ENCODE results near the gene TMEM196. TPM values are rescaled to one million over a fixed set of nuclear protein-coding genes. Genes with fewer than 3 reads are reported as not detected.
A peak's percentile ranks its signal among the peaks of the same experiment; 100 is the strongest.

TMEM196 gene
- total RNA-seq, 1 donor from 2014 or later, result not detected

- ATAC-seq, result no peak
These were observed 44.7 kb downstream of the TMEM196 start for GRCh38 chr7:19728716-19729115.

DNA sequence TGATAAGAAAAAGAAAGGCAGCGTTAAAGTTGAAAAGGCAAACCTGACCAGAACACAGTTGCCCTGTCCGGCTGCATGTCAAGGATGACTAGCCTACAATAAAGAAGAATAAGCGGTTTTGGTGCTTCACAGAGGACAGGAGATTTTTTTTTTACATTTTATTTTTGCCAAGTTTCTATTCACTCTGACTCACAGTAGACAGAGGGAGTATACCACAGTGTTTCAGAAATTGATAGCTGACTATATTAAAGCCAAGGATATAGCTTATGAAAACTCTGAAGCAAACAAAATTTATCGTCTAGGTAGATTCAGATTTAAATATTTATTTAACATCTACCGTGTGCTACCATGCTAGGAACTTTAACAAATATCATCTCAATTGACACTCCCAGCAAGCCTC is 47.6 kb downstream of the TMEM196 start:
- TF ChIP-seq, protein P1, sequence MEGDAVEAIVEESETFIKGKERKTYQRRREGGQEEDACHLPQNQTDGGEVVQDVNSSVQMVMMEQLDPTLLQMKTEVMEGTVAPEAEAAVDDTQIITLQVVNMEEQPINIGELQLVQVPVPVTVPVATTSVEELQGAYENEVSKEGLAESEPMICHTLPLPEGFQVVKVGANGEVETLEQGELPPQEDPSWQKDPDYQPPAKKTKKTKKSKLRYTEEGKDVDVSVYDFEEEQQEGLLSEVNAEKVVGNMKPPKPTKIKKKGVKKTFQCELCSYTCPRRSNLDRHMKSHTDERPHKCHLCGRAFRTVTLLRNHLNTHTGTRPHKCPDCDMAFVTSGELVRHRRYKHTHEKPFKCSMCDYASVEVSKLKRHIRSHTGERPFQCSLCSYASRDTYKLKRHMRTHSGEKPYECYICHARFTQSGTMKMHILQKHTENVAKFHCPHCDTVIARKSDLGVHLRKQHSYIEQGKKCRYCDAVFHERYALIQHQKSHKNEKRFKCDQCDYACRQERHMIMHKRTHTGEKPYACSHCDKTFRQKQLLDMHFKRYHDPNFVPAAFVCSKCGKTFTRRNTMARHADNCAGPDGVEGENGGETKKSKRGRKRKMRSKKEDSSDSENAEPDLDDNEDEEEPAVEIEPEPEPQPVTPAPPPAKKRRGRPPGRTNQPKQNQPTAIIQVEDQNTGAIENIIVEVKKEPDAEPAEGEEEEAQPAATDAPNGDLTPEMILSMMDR (IDR thresholded peaks at IDR 0.05), result no peak

More at GRCh38 chr7:19728716-19729115, 44.7 kb downstream of the TMEM196 start:
- Histone ChIP-seq H3K36me3 (no peaks in the 10 kb centered on the region), H3K27me3 (no peaks in the 10 kb centered on the region), H3K4me1 (no peaks in the 10 kb centered on the region), H3K9me3 (no peaks in the 10 kb centered on the region), H3K27ac (no peak overlapping the region), H3K4me3 (no peak overlapping the region)
- no peak for DNase-seq
- intact Hi-C loops (cut with DNase I), result no loop called here
- TF ChIP-seq, protein P1 (IDR thresholded peaks at IDR 0.05), result no peak

GRCh38 chr7:19715499-19715898 is 57.9 kb downstream of the TMEM196 start:
- H3K4me3 ChIP-seq, result no peak overlapping the region
- H3K27ac ChIP-seq, result no peak overlapping the region
- H3K27me3 ChIP-seq, result no peaks in the 10 kb centered on the region
- intact Hi-C loops (cut with DNase I), result no loop called here
- no peaks in the 10 kb centered on the region for H3K36me3 ChIP-seq
- TF ChIP-seq, protein P1 (IDR thresholded peaks at IDR 0.05), result no peak
- no peak for DNase-seq
- H3K9me3 ChIP-seq, result no peaks in the 10 kb centered on the region
- no peak for ATAC-seq
- H3K4me1 ChIP-seq, result no peaks in the 10 kb centered on the region

More for the DNA sequence above, 47.6 kb downstream of the TMEM196 start:
- DNase-seq, result no peak
- no peaks in the 10 kb centered on the region for H3K4me1 ChIP-seq
- H3K9me3 ChIP-seq, result no peaks in the 10 kb centered on the region
- no peaks in the 10 kb centered on the region for H3K36me3 ChIP-seq
- no peak overlapping the region for H3K27ac ChIP-seq
- H3K27me3 ChIP-seq, result peaks cover 3% of the 10 kb centered on the region
- ATAC-seq, result no peak
- intact Hi-C loops (cut with DNase I), result no loop called here
- no peak overlapping the region for H3K4me3 ChIP-seq

DNA sequence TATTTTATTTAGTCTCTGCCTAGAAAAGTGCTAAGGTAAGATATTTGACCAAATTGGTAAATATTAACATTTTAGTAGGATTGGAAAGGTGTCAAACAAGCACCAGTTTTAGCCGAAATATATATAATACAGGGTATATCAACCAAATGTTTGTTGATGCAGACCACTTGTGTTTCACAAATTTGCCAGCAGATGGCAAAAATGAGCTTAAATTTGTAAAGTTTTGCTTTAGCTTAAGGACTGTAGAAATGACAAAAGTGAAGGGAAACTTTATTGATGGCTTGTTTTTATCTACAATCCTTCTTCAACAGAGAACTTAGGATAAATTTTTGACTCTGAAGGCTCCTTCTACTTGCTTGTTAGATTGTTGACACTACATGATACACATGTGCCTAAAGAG is 59.7 kb downstream of the TMEM196 start:
- no peaks in the 10 kb centered on the region for H3K27me3 ChIP-seq
- ATAC-seq (no peak), DNase-seq (no peak)
- H3K4me3 ChIP-seq, result no peak overlapping the region
- H3K27ac ChIP-seq, result no peak overlapping the region
- peaks cover 6% of the 10 kb centered on the region for H3K4me1 ChIP-seq
- TF ChIP-seq, protein P1 (IDR thresholded peaks at IDR 0.05), result peak; percentile 56
- intact Hi-C loops (cut with DNase I), result no loop called here
- no peaks in the 10 kb centered on the region for H3K9me3 ChIP-seq
- no peaks in the 10 kb centered on the region for H3K36me3 ChIP-seq

DNA sequence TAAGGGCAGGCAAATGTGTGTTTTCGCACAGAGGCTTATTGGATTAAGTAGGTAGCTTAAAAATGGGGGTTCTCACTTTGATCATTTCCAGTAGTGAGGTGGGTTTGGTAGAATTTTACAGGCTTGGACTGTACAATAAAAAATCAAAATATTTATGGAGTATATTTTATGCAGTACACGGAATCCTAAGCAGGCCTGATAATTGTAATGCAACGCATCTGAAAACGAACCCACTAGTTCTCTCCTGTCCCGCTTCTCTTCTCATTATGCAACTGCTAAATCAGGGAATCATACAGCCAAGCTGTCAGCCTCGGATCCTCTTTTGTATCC is 64.2 kb downstream of the TMEM196 start:
- H3K27me3 ChIP-seq, result no peaks in the 10 kb centered on the region
- no peaks in the 10 kb centered on the region for H3K9me3 ChIP-seq
- peak overlapping the region; percentile 63 for H3K27ac ChIP-seq
- H3K4me3 ChIP-seq, result peak overlapping the region; percentile 94
- TF ChIP-seq, protein P1 (IDR thresholded peaks at IDR 0.05), result peak; percentile 1
- ATAC-seq (no peak), DNase-seq (no peak)
- peaks cover 16% of the 10 kb centered on the region for H3K4me1 ChIP-seq
- H3K36me3 ChIP-seq, result no peaks in the 10 kb centered on the region
- intact Hi-C loops (cut with DNase I), result no loop called here
